SU-DHL-6 (cell line): Measurements from ENCODE around the gene DNALI1.

ENCODE experiments used
- H2AFZ ChIP-seq: fragments of 200-600 bp; sonication (generic); 2 replicates; pipeline ENCODE4 v1.6.1; 2014; ENCODE audit warnings: low read depth, mild to moderate bottlenecking, moderate library complexity, mixed read lengths, antibody characterized with exemption, low read length; ENCODE audit not compliant: severe bottlenecking
- H3F3A ChIP-seq: fragments of 200-600 bp; shearing (Covaris generic); 2 replicates; pipeline ENCODE4 v1.6.0; 2016; ENCODE audit warnings: antibody characterized with exemption, mild to moderate bottlenecking; ENCODE audit not compliant: insufficient read depth
- H3K27ac ChIP-seq: fragments of 200-600 bp; sonication (generic); 2 replicates; pipeline ENCODE4 v1.5.1; 2016; ENCODE audit warnings: low read depth, mild to moderate bottlenecking, low read length, moderate library complexity, mixed read lengths
- H3K27me3 ChIP-seq: fragments of 200-600 bp; sonication (generic), shearing (Covaris generic); 2 replicates; pipeline ENCODE4 v1.6.0; 2014; ENCODE audit warnings: mild to moderate bottlenecking, low read length
- H3K36me3 ChIP-seq: fragments of 200-600 bp; sonication (generic); 2 replicates; pipeline ENCODE4 v1.6.1; 2014; ENCODE audit warnings: mild to moderate bottlenecking, low read length, mixed read lengths
- H3K4me2 ChIP-seq: fragments of 300-600, 200-600 bp; shearing (Covaris generic), sonication (generic); 2 replicates; pipeline ENCODE4 v1.6.0; 2014; ENCODE audit warnings: low read length, low read depth, mild to moderate bottlenecking; ENCODE audit not compliant: poor library complexity, severe bottlenecking
- H3K4me3 ChIP-seq: fragments of 200-600 bp; sonication (generic); 2 replicates; pipeline ENCODE4 v1.5.1; 2014; ENCODE audit warnings: antibody characterized with exemption, low read length, mild to moderate bottlenecking, mixed read lengths; ENCODE audit not compliant: insufficient read depth, poor library complexity, severe bottlenecking
- H3K79me2 ChIP-seq: fragments of 200-600 bp; sonication (generic); 2 replicates; pipeline ENCODE4 v1.6.1; 2014; ENCODE audit warnings: mild to moderate bottlenecking, low read length, moderate library complexity; ENCODE audit not compliant: insufficient read depth
- H3K9ac ChIP-seq: fragments of 200-600 bp; sonication (generic); 2 replicates; pipeline ENCODE4 v1.7.0; 2014; ENCODE audit warnings: mild to moderate bottlenecking, low read length
- H3K9me2 ChIP-seq: fragments of 200-600 bp; sonication (generic); replicated peaks from 2 replicates; pipeline ENCODE4 v1.6.1; 2014; ENCODE audit warnings: low read length; ENCODE audit not compliant: insufficient read depth
- H3K9me3 ChIP-seq: fragments of 200-600 bp; sonication (generic); 2 replicates; pipeline ENCODE4 v1.6.1; 2014; ENCODE audit warnings: low read length, mixed read lengths; ENCODE audit not compliant: insufficient read depth
- H4K20me1 ChIP-seq: fragments of 200-600 bp; sonication (generic); 2 replicates; pipeline ENCODE4 v1.6.1; 2014; ENCODE audit warnings: low read depth, mild to moderate bottlenecking, antibody characterized with exemption, low read length, moderate library complexity, mixed read lengths
- EZH2phosphoT487 ChIP-seq: fragments of 200-600 bp; sonication (generic), shearing (Covaris generic); conservative IDR thresholded peaks from 2 replicates; pipeline ENCODE4 v1.6.1; 2018; ENCODE audit warnings: mild to moderate bottlenecking, antibody characterized with exemption, low read length, moderate library complexity, mixed read lengths
- TF ChIP-seq, protein P1 (sequence below): fragments of 200-600 bp; sonication (generic); IDR thresholded peaks from one replicate; pipeline ENCODE4 v1.5.1; 2017; ENCODE audit warnings: antibody characterized with exemption, mild to moderate bottlenecking, low read length, moderate library complexity; ENCODE audit not compliant: insufficient read depth, poor library complexity, severe bottlenecking

The DNALI1 gene

DNA sequence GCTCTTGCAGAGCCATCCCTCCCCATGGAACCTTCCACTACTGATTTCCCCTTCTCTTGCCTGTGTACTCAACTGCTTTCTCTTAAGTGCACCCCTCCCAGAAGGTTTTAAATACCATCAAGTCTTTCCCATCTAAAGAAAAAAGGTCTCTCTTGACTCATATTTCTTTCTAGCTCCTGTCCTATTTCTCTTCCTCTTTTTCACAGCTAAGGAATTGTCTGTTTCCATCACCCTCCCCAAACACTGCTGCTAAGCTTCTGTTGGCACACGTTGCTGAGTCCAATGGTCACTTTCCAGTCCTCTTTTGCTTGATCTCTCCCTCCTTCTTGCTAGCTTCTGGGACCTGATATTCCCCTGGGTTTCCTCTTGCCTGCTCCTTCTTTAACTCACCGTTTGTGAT is 52.3 kb downstream of the DNALI1 start:
- no peak overlapping the region for H3K27ac ChIP-seq
- H3K9me2 ChIP-seq, result no peaks in the 10 kb centered on the region

GRCh38 chr1:37609994-37610393 is 53.3 kb downstream of the DNALI1 start:
- no peaks in the 10 kb centered on the region for H3K27me3 ChIP-seq

More for the DNA sequence above, 52.3 kb downstream of the DNALI1 start:
- H3K4me2 ChIP-seq, result no peak overlapping the region
- no peak overlapping the region for H2AFZ ChIP-seq
- no peak overlapping the region for H3K9ac ChIP-seq
- no peaks in the 10 kb centered on the region for H3K9me3 ChIP-seq
- H3K36me3 ChIP-seq, result no peaks in the 10 kb centered on the region
- TF ChIP-seq, protein P1, sequence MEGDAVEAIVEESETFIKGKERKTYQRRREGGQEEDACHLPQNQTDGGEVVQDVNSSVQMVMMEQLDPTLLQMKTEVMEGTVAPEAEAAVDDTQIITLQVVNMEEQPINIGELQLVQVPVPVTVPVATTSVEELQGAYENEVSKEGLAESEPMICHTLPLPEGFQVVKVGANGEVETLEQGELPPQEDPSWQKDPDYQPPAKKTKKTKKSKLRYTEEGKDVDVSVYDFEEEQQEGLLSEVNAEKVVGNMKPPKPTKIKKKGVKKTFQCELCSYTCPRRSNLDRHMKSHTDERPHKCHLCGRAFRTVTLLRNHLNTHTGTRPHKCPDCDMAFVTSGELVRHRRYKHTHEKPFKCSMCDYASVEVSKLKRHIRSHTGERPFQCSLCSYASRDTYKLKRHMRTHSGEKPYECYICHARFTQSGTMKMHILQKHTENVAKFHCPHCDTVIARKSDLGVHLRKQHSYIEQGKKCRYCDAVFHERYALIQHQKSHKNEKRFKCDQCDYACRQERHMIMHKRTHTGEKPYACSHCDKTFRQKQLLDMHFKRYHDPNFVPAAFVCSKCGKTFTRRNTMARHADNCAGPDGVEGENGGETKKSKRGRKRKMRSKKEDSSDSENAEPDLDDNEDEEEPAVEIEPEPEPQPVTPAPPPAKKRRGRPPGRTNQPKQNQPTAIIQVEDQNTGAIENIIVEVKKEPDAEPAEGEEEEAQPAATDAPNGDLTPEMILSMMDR, result no peak
- TF ChIP-seq EZH2phosphoT487, result no peak
- no peaks in the 10 kb centered on the region for H3F3A ChIP-seq
- no peaks in the 10 kb centered on the region for H4K20me1 ChIP-seq
- no peaks in the 10 kb centered on the region for H3K79me2 ChIP-seq
- H3K4me3 ChIP-seq, result no peak overlapping the region
- no peaks in the 10 kb centered on the region for H3K27me3 ChIP-seq

GRCh38 chr1:37612186-37612585 is 55.4 kb downstream of the DNALI1 start:
- no peaks in the 10 kb centered on the region for H3K27me3 ChIP-seq

More at GRCh38 chr1:37609994-37610393, 53.3 kb downstream of the DNALI1 start:
- Histone ChIP-seq H3K9me3 (no peaks in the 10 kb centered on the region), H3K4me2 (no peak overlapping the region), H3K9ac (no peak overlapping the region), H3F3A (no peaks in the 10 kb centered on the region), H3K4me3 (no peak overlapping the region), H3K79me2 (no peaks in the 10 kb centered on the region), H3K36me3 (no peaks in the 10 kb centered on the region), H4K20me1 (no peaks in the 10 kb centered on the region), H3K27ac (no peak overlapping the region), H2AFZ (no peak overlapping the region), H3K9me2 (no peaks in the 10 kb centered on the region)
- TF ChIP-seq, protein P1, result no peak
- no peak for TF ChIP-seq EZH2phosphoT487

More at GRCh38 chr1:37612186-37612585, 55.4 kb downstream of the DNALI1 start:
- Histone ChIP-seq H4K20me1 (no peaks in the 10 kb centered on the region), H3K4me2 (no peak overlapping the region), H3K9ac (no peak overlapping the region), H3K4me3 (no peak overlapping the region), H3K27ac (no peak overlapping the region), H3K9me3 (no peaks in the 10 kb centered on the region), H3K9me2 (no peaks in the 10 kb centered on the region), H3K36me3 (no peaks in the 10 kb centered on the region), H3K79me2 (no peaks in the 10 kb centered on the region), H2AFZ (no peak overlapping the region), H3F3A (no peaks in the 10 kb centered on the region)
- TF ChIP-seq, protein P1, result no peak
- TF ChIP-seq EZH2phosphoT487, result no peak
